Activated T-cell treated with anti-CD3 and anti-CD28 coated beads, Interleukin-2, amount 50 U/mL, for 4 hours (primary cell): Measurements from ENCODE around the gene ELMO1. TPM values are rescaled to one million over a fixed set of nuclear protein-coding genes. Genes with fewer than 3 reads are reported as not detected.

Experiments
- ATAC-seq, 2 donors: fragments of 200-7000 bp; cut with Tn5 transposase; one replicate each; pipeline ENCODE4 v1.10.0; 2021
- DNase-seq: peaks from one replicate; pipeline ENCODE4 v3.0.0-alpha.2; 2020
- H3K27me3 Mint-ChIP-seq: one replicate; pipeline ENCODE4 v1.8.0; 2021; ENCODE audit warnings: low read depth, mixed read lengths
- H3K36me3 Mint-ChIP-seq: one replicate; pipeline ENCODE4 v1.8.0; 2022; ENCODE audit warnings: mixed read lengths; ENCODE audit not compliant: insufficient read depth
- H3K4me1 Mint-ChIP-seq: one replicate; pipeline ENCODE4 v1.8.0; 2021; ENCODE audit warnings: low read depth, mixed read lengths
- H3K4me3 Mint-ChIP-seq: one replicate; pipeline ENCODE4 v1.8.0; 2021; ENCODE audit warnings: mild to moderate bottlenecking, moderate library complexity, mixed read lengths
- H3K9me3 Mint-ChIP-seq: one replicate; pipeline ENCODE4 v1.8.0; 2021; ENCODE audit warnings: mixed read lengths
- total RNA-seq, 3 donors: library from RNA; stranded (reverse); gene quantifications; one replicate each; pipeline ENCODE4 v1.2.1, GENCODE V29; 2021

Gene ELMO1
- total RNA-seq, 3 donors from 2014 or later = 117 to 137 (median 118) TPM

GRCh38 chr7:37352974-37353948 is 95.4 kb downstream of the ELMO1 start:
- peaks cover 79% of the 10 kb centered on the region for H3K4me1 Mint-ChIP-seq
- DNase-seq (peak; percentile 57), ATAC-seq (peak; percentile 66 to 70)
- peak overlapping the region; percentile 88 for H3K4me3 Mint-ChIP-seq
- no peaks in the 10 kb centered on the region for H3K9me3 Mint-ChIP-seq
- H3K27me3 Mint-ChIP-seq = no peaks in the 10 kb centered on the region
- peaks cover 16% of the 10 kb centered on the region for H3K36me3 Mint-ChIP-seq

DNA sequence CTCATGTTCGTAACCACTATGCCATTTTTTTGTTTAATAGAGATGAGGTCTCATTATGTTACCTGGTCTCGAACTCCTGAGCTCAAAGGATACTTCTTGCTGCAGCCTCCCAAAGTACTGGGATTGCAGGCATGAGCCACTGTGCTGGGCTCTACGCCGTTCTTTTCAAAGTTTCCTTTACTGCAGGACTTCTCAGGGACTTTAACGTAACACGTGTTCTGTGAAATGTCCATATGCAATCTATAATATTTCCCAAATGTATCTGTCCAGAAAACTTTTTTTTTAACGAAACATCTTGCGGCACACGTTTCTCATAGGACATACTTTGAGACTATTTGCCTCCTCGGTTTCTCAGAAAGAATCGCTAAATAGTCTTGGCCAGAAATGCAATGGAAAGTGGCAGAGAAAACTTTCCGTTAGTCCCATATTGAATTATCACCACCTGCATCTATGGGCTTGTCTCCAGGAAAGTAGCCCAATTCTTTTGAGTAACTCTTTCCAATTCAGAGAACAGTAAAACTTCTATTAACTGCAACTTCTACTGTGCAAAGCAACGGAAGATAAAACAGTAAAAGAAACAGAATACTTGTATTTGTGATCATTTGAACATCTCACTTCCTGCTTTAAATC is 96.3 kb downstream of the ELMO1 start:
- no peaks in the 10 kb centered on the region for H3K9me3 Mint-ChIP-seq
- H3K4me3 Mint-ChIP-seq = peak overlapping the region; percentile 88
- ATAC-seq (no peak), DNase-seq (no peak)
- no peaks in the 10 kb centered on the region for H3K27me3 Mint-ChIP-seq
- H3K4me1 Mint-ChIP-seq = peaks cover 78% of the 10 kb centered on the region
- peaks cover 16% of the 10 kb centered on the region for H3K36me3 Mint-ChIP-seq

DNA sequence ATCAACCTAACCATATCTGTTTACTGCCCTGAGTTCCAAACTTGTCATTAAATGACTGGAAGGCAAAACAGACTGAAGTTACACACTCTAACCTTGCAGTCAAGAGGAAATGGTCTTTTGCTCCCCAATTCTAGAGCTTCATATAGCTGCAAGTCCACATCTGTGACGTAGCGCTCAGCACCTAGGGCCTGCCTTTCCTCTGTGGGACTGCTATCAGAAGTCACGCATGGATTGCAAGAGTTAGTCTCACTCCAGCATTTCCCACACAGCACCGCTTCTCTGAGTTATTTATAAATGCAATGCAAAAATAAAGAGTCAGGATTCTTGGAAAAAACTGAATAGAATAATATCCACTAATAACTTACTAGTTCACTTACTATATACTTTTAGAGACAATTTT is 96.9 kb downstream of the ELMO1 start:
- H3K4me3 Mint-ChIP-seq = peak overlapping the region; percentile 88
- no peaks in the 10 kb centered on the region for H3K9me3 Mint-ChIP-seq
- H3K36me3 Mint-ChIP-seq = peaks cover 14% of the 10 kb centered on the region
- H3K4me1 Mint-ChIP-seq = peaks cover 74% of the 10 kb centered on the region
- ATAC-seq (no peak), DNase-seq (no peak)
- H3K27me3 Mint-ChIP-seq = no peaks in the 10 kb centered on the region

DNA sequence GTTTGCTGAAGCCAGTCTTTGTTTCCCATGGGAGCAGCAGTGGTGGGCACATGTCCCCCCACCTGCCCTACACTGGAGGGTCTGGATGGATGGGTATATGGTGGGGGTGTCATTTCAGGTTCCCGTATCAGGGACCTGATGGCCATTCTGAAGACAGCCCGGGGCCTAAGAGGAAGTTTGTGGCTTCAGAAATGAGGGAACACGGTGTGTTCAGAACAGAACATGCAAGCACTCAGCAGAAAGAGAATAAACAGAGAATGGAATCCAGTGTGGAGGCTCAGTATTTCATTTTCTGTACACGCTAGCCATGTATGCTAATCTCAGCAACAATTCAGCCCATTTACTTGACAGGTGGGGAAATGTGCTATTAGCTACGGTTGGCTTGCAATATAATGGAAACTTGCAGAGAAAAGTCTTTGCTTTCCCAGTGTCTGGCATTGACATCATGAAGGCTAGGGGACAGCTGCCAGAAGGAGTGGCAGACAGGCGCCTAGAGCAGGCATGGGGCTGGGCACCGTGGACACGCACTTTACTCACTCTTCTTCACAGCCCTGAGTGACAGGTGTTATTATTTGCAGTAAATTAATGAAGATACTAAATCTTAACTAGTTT is 98.6 kb downstream of the ELMO1 start:
- Mint-ChIP-seq H3K4me3 (peak overlapping the region; percentile 88), H3K36me3 (peaks cover 15% of the 10 kb centered on the region), H3K4me1 (peaks cover 72% of the 10 kb centered on the region), H3K9me3 (no peaks in the 10 kb centered on the region), H3K27me3 (no peaks in the 10 kb centered on the region)
- no peak for ATAC-seq
- DNase-seq = no peak

DNA sequence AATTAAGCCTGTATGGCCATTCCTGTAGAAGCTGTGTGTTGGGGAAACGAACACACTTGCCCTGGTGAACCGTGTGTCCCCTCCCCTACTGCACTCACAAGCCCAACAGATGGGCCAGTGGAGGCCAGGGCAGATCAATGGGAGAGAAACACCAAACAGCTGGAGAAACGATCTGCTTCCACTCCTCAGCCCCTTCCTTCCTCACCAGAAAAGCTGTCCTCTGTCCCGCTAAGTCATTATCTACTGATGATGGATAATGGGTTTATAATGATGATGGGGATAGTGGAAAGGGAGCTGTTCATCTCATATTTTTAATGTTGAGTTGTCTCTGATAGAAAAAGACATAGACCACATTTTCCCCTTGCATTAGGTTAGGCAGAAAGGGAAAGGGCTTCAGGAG is 99.7 kb downstream of the ELMO1 start:
- H3K4me1 Mint-ChIP-seq = peaks cover 69% of the 10 kb centered on the region
- H3K27me3 Mint-ChIP-seq = no peaks in the 10 kb centered on the region
- ATAC-seq (no peak), DNase-seq (no peak)
- peaks cover 17% of the 10 kb centered on the region for H3K36me3 Mint-ChIP-seq
- H3K9me3 Mint-ChIP-seq = no peaks in the 10 kb centered on the region
- peak overlapping the region; percentile 1 for H3K4me3 Mint-ChIP-seq

DNA sequence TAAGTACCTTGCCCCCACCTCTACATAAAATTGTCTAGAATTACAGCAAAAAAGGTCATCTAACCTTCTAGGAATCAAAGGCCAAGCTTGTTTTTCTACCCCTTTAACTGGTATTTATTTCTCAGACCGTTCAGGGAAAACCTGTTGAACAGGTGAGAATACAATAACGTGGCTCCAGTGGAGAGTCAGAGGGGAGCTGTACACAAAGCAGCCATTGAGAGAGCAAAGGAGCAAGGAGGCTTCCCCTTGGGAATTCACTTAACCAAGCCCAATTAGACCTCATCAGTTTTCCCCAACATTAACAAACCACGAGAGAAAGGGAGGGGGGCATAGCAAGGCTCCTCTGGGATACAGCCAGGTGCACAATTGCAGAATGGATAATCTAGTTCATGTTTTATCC is 101.9 kb downstream of the ELMO1 start:
- H3K9me3 Mint-ChIP-seq = no peaks in the 10 kb centered on the region
- no peak overlapping the region for H3K4me3 Mint-ChIP-seq
- ATAC-seq (no peak), DNase-seq (no peak)
- H3K36me3 Mint-ChIP-seq = peaks cover 20% of the 10 kb centered on the region
- H3K4me1 Mint-ChIP-seq = peaks cover 63% of the 10 kb centered on the region
- H3K27me3 Mint-ChIP-seq = no peaks in the 10 kb centered on the region

GRCh38 chr7:37344886-37345579 is 103.6 kb downstream of the ELMO1 start:
- DNase-seq (no peak), ATAC-seq (no peak)
- H3K36me3 Mint-ChIP-seq = peaks cover 23% of the 10 kb centered on the region
- no peaks in the 10 kb centered on the region for H3K27me3 Mint-ChIP-seq
- peak overlapping the region; percentile 51 for H3K4me3 Mint-ChIP-seq
- H3K4me1 Mint-ChIP-seq = peaks cover 65% of the 10 kb centered on the region
- H3K9me3 Mint-ChIP-seq = no peaks in the 10 kb centered on the region

- H3K36me3 Mint-ChIP-seq = peaks cover 35% of the 10 kb centered on the region
- H3K9me3 Mint-ChIP-seq = no peaks in the 10 kb centered on the region
- H3K4me1 Mint-ChIP-seq = peaks cover 71% of the 10 kb centered on the region
- peak; percentile 61 for DNase-seq
- peak; percentile 88 for ATAC-seq
- H3K27me3 Mint-ChIP-seq = no peaks in the 10 kb centered on the region
- peak overlapping the region; percentile 93 for H3K4me3 Mint-ChIP-seq
Measured at GRCh38 chr7:37342688-37343471, 105.8 kb downstream of the ELMO1 start.

GRCh38 chr7:37342176-37342687 is 106.4 kb downstream of the ELMO1 start:
- no peaks in the 10 kb centered on the region for H3K27me3 Mint-ChIP-seq
- ATAC-seq = peak; percentile 22 to 25
- peak overlapping the region; percentile 93 for H3K4me3 Mint-ChIP-seq
- H3K4me1 Mint-ChIP-seq = peaks cover 71% of the 10 kb centered on the region
- peaks cover 39% of the 10 kb centered on the region for H3K36me3 Mint-ChIP-seq
- no peaks in the 10 kb centered on the region for H3K9me3 Mint-ChIP-seq
- no peak for DNase-seq

DNA sequence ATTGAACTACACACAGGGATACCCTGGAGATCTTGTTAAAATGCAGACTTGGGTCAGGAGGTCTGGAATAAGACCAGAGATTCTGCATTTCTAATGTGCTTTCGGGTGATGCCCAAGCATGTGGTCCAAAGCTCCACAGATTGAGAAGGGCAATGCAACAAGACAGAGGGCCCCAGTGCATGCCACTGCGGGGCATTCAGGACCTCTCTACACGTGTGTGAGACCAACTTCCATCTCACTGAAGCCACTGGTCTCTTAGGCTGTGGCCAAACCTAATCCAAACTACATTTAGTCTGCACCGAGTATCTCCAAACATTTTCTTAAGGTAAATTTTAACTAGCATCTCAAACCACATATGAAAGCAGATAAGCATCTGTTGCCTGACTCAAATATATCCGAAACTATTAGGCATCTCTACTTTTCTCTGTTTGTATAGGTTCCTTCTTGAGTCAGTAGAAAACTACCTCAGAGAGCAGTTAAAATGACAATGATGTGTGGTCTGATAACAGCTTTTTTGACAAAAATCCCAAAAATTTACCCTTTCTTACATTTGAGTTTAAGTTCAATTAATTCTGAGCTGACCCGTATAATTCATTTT is 107.5 kb downstream of the ELMO1 start:
- peaks cover 49% of the 10 kb centered on the region for H3K36me3 Mint-ChIP-seq
- H3K4me3 Mint-ChIP-seq = peak overlapping the region; percentile 93
- peak; percentile 37 to 39 for ATAC-seq
- no peaks in the 10 kb centered on the region for H3K27me3 Mint-ChIP-seq
- peaks cover 78% of the 10 kb centered on the region for H3K4me1 Mint-ChIP-seq
- peaks cover 6% of the 10 kb centered on the region for H3K9me3 Mint-ChIP-seq
- no peak for DNase-seq

GRCh38 chr7:37338966-37339365 is 109.7 kb downstream of the ELMO1 start:
- no peaks in the 10 kb centered on the region for H3K27me3 Mint-ChIP-seq
- DNase-seq = no peak
- H3K36me3 Mint-ChIP-seq = peaks cover 65% of the 10 kb centered on the region
- H3K4me1 Mint-ChIP-seq = peaks cover 82% of the 10 kb centered on the region
- ATAC-seq = no peak
- peaks cover 6% of the 10 kb centered on the region for H3K9me3 Mint-ChIP-seq
- no peak overlapping the region for H3K4me3 Mint-ChIP-seq

GRCh38 chr7:37337522-37337921 is 111.1 kb downstream of the ELMO1 start:
- H3K4me3 Mint-ChIP-seq = no peak overlapping the region
- no peaks in the 10 kb centered on the region for H3K27me3 Mint-ChIP-seq
- H3K4me1 Mint-ChIP-seq = peaks cover 87% of the 10 kb centered on the region
- ATAC-seq = no peak
- no peak for DNase-seq
- H3K9me3 Mint-ChIP-seq = peaks cover 6% of the 10 kb centered on the region
- peaks cover 70% of the 10 kb centered on the region for H3K36me3 Mint-ChIP-seq

DNA sequence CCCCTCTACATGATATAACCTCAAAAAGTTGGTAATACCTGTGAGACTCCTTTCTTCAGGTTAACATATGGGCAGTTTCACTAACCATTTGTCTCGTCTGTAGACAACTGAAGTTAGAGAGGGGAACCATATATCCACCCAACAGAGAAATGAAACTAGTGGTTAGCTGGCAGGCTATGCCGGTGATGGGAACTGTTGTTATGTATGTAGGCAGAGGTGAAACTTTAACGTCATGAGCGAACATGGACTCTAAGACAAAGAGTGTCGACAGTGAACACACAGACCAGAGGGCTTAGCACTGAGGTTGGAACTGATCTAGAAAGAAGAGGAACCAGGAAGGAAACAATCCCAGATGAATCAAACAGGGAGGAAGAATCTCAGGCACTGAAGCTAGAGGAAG is 112.4 kb downstream of the ELMO1 start:
- DNase-seq = no peak
- Mint-ChIP-seq H3K4me1 (peaks cover 90% of the 10 kb centered on the region), H3K27me3 (no peaks in the 10 kb centered on the region), H3K9me3 (peaks cover 6% of the 10 kb centered on the region), H3K4me3 (peak overlapping the region; percentile 59), H3K36me3 (peaks cover 76% of the 10 kb centered on the region)
- peak; percentile 78 to 85 for ATAC-seq
